Type B pancreatic cell (in vitro differentiated cells): Measurements from ENCODE around the gene XPNPEP3. TPM values are rescaled to one million over a fixed set of nuclear protein-coding genes. Genes with fewer than 3 reads are reported as not detected.

Experiments
- DNase-seq: peaks from one replicate; pipeline ENCODE4 v3.0.0; 2021; ENCODE audit warnings: mixed read lengths; ENCODE audit not compliant: unreplicated experiment; ENCODE audit errors: extremely low spot score
- H3K27ac Mint-ChIP-seq: 2 replicates; pipeline ENCODE4 v1.8.0; 2021; ENCODE audit warnings: mild to moderate bottlenecking, mixed read lengths
- H3K27me3 Mint-ChIP-seq: 2 replicates; pipeline ENCODE4 v1.8.0; 2021; ENCODE audit warnings: mixed read lengths
- H3K36me3 Mint-ChIP-seq: 2 replicates; pipeline ENCODE4 v1.8.0; 2021; ENCODE audit warnings: mixed read lengths
- H3K4me1 Mint-ChIP-seq: one replicate; pipeline ENCODE4 v1.8.0; 2021; ENCODE audit warnings: mixed read lengths; ENCODE audit not compliant: unreplicated experiment
- H3K4me3 Mint-ChIP-seq: 2 replicates; pipeline ENCODE4 v1.8.0; 2021; ENCODE audit warnings: mild to moderate bottlenecking, mixed read lengths
- H3K9me3 Mint-ChIP-seq: 2 replicates; pipeline ENCODE4 v1.8.0; 2021; ENCODE audit warnings: mixed read lengths
- CTCF ChIP-seq: fragments of 200-600 bp; sonication (generic); conservative IDR thresholded peaks from 2 replicates; pipeline ENCODE4 v1.5.0; 2021; ENCODE audit warnings: antibody characterized with exemption, mild to moderate bottlenecking
- total RNA-seq: library from RNA; stranded (reverse); gene quantifications from 2 replicates; pipeline ENCODE4 v1.2.1, GENCODE V29; 2021; ENCODE audit warnings: low replicate concordance

Gene XPNPEP3
- total RNA-seq, 1 donor from 2014 or later, result 30.9 TPM

- no peak for DNase-seq
- Mint-ChIP-seq H3K36me3 (no peaks in the 10 kb centered on the region), H3K27me3 (no peaks in the 10 kb centered on the region), H3K9me3 (no peaks in the 10 kb centered on the region), H3K4me1 (no peaks in the 10 kb centered on the region), H3K27ac (peak overlapping the region; percentile 47), H3K4me3 (no peak overlapping the region)
- peak; percentile 87 for TF ChIP-seq CTCF
These were observed 65.7 kb downstream of the XPNPEP3 start for GRCh38 chr22:40922484-40923303.

- no peaks in the 10 kb centered on the region for H3K9me3 Mint-ChIP-seq
- no peaks in the 10 kb centered on the region for H3K36me3 Mint-ChIP-seq
- no peaks in the 10 kb centered on the region for H3K27me3 Mint-ChIP-seq
- H3K4me1 Mint-ChIP-seq, result no peaks in the 10 kb centered on the region
- no peak overlapping the region for H3K27ac Mint-ChIP-seq
- DNase-seq, result no peak
- TF ChIP-seq CTCF, result no peak
- no peak overlapping the region for H3K4me3 Mint-ChIP-seq
These were observed 71.7 kb downstream of the XPNPEP3 start for GRCh38 chr22:40928657-40929056.

- Mint-ChIP-seq H3K27me3 (no peaks in the 10 kb centered on the region), H3K4me1 (no peaks in the 10 kb centered on the region), H3K27ac (no peak overlapping the region), H3K4me3 (no peak overlapping the region), H3K36me3 (no peaks in the 10 kb centered on the region), H3K9me3 (no peaks in the 10 kb centered on the region)
- no peak for TF ChIP-seq CTCF
- no peak for DNase-seq
These were observed 75.4 kb downstream of the XPNPEP3 start for GRCh38 chr22:40932396-40932795.

- DNase-seq, result no peak
- Mint-ChIP-seq H3K4me3 (no peak overlapping the region), H3K27ac (no peak overlapping the region), H3K9me3 (no peaks in the 10 kb centered on the region), H3K4me1 (no peaks in the 10 kb centered on the region), H3K27me3 (no peaks in the 10 kb centered on the region), H3K36me3 (no peaks in the 10 kb centered on the region)
- no peak for TF ChIP-seq CTCF
These were observed 82.3 kb downstream of the XPNPEP3 start for GRCh38 chr22:40939202-40939601.

- no peaks in the 10 kb centered on the region for H3K9me3 Mint-ChIP-seq
- H3K4me1 Mint-ChIP-seq, result peaks cover 9% of the 10 kb centered on the region
- peak; percentile 98 for DNase-seq
- peak within 1 kb of the TSS; percentile 100 for H3K27ac Mint-ChIP-seq
- peaks cover 14% of the 10 kb centered on the region for H3K36me3 Mint-ChIP-seq
- TF ChIP-seq CTCF, result no peak
- no peaks in the 10 kb centered on the region for H3K27me3 Mint-ChIP-seq
- H3K4me3 Mint-ChIP-seq, result peak within 1 kb of the TSS; percentile 100
These were observed 94.2 kb downstream of the XPNPEP3 start, which contains the start of gene RBX1 for GRCh38 chr22:40950962-40951794. Gene RBX1 (plus strand): TSS chr22:40951378. CDS start chr22:40951399, 21 bp downstream.
